Measurements from ENCODE around the gene OPRD1. TPM values are rescaled to one million over a fixed set of nuclear protein-coding genes. Genes with fewer than 3 reads are reported as not detected.

Gene OPRD1
- total and polyA plus RNA-seq, 2 of the 4 experiments (the other 2 are of a cell fraction) = under 0.01 TPM; not detected in 1

GRCh38 chr1:28832966-28833365 is 21.0 kb downstream of the OPRD1 start:
- TF ChIP-seq MAZ (IDR thresholded peaks at IDR 0.05; ENCODE audit: borderline replicate concordance, low read depth, low read length) (no peak), CTCF (conservative IDR thresholded peaks at IDR 0.05; ENCODE audit: low read depth, low read length) (no peak), MAFK (IDR thresholded peaks at IDR 0.05; ENCODE audit: low read depth, low read length) (no peak), USF2 (IDR thresholded peaks at IDR 0.05; ENCODE audit: low read depth, low read length) (no peak), RAD21 (IDR thresholded peaks at IDR 0.05; ENCODE audit: low read length) (no peak), RCOR1 (IDR thresholded peaks at IDR 0.05; ENCODE audit: insufficient replicate concordance, low read length) (no peak), FOS (IDR thresholded peaks at IDR 0.05; ENCODE audit: low read depth, low read length) (no peak), ELK1 (IDR thresholded peaks at IDR 0.05; ENCODE audit: borderline replicate concordance, low read depth, low read length) (no peak), RFX5 (IDR thresholded peaks at IDR 0.05; ENCODE audit: low read depth, low read length) (no peak), CEBPB (IDR thresholded peaks at IDR 0.05; ENCODE audit: low read depth, low read length) (no peak), BHLHE40 (IDR thresholded peaks at IDR 0.05; ENCODE audit: low read depth, low read length) (no peak), MXI1 (IDR thresholded peaks at IDR 0.05; ENCODE audit: borderline replicate concordance, low read depth, low read length) (no peak)
- Histone ChIP-seq H3K4me3 (ENCODE audit: insufficient read depth, low read depth, low read length) (no peak overlapping the region), H4K20me1 (ENCODE audit: insufficient read depth, low read length) (no peaks in the 10 kb centered on the region), H3K27ac (ENCODE audit: insufficient read depth, low read length) (no peak overlapping the region), H3K9ac (ENCODE audit: low read depth, low read length) (no peak overlapping the region), H4K5ac (ENCODE audit: low read depth, low read length) (no peak overlapping the region), H3K56ac (ENCODE audit: extremely low read depth, insufficient read depth, low read length) (no peak overlapping the region), H3K18ac (ENCODE audit: low read depth, low read length) (no peak overlapping the region), H3K27me3 (ENCODE audit: control insufficient read depth, insufficient read depth, low read length) (peaks cover 11% of the 10 kb centered on the region), H3K4me1 (ENCODE audit: control insufficient read depth, insufficient read depth, low read length) (no peaks in the 10 kb centered on the region), H2AK9ac (replicated peaks; ENCODE audit: low read depth, low read length, poor library complexity) (no peak overlapping the region), H3K23ac (ENCODE audit: low read depth, low read length) (no peak overlapping the region), H3K36me3 (ENCODE audit: control insufficient read depth, insufficient read depth, low read length) (no peaks in the 10 kb centered on the region), H4K8ac (ENCODE audit: low read depth in 2 of 2, low read length in 2 of 2) (no peak overlapping the region), H3K4me2 (ENCODE audit: low read depth, low read length) (no peak overlapping the region), H3K9me3 (ENCODE audit: control insufficient read depth, insufficient read depth, low read length) (no peaks in the 10 kb centered on the region), H2BK120ac (ENCODE audit: low read depth, low read length) (no peak overlapping the region), H3K79me1 (ENCODE audit: low read depth in 1 of 2, low read length in 2 of 2) (no peaks in the 10 kb centered on the region), H4K91ac (ENCODE audit: insufficient read depth, low read depth, low read length) (no peak overlapping the region), H2AK5ac (ENCODE audit: low read depth, low read length) (no peak overlapping the region), H2BK20ac (ENCODE audit: low read depth, low read length) (no peak overlapping the region), H3K9me1 (ENCODE audit: insufficient read depth, low read length) (no peaks in the 10 kb centered on the region), H3K4ac (ENCODE audit: low read depth, low read length) (no peak overlapping the region), H2BK5ac (ENCODE audit: low read depth, low read length, poor library complexity, severe bottlenecking) (no peak overlapping the region), H2AFZ (replicated peaks; ENCODE audit: low read length, poor library complexity) (no peak overlapping the region), H3K14ac (replicated peaks; ENCODE audit: low read depth, low read length) (no peak overlapping the region), H2BK15ac (ENCODE audit: low read depth, low read length) (no peak overlapping the region)
- ChIA-PET POLR2A (ENCODE audit: unreplicated experiment) (interaction anchor here (0.6 kb wide), 1 partner anchor 26 kb away, joined by 22 read pairs; no protein-coding TSS in a partner anchor), CTCF (interaction anchor here (1.3 kb wide), 1 partner anchor 10 kb away, joined by 3 read pairs; no protein-coding TSS in a partner anchor)
- BruUV-seq (replicated peaks) = no TSS peak
- in situ Hi-C loops (cut with MboI; ENCODE audit: low sequenced_read_pairs) (no loop called here), intact Hi-C loops (cut with micrococcal nuclease) (no loop called here), dilution Hi-C loops (cut with HindIII; ENCODE audit: low sequenced_read_pairs, unreplicated experiment) (no loop called here)
- 86% methylated on average over 1 of the region's 4 CpGs; no CpG with 5 or more reads in 1 of the 2 experiments for WGBS, 2 experiments (ENCODE audit: extremely low coverage in 2 of 2, insufficient read length in 1 of 2)
- ATAC-seq (ENCODE audit: low read depth) = no peak
- no peak for DNase-seq
